ENCODE measurements around the gene SLC9C1.

DNA sequence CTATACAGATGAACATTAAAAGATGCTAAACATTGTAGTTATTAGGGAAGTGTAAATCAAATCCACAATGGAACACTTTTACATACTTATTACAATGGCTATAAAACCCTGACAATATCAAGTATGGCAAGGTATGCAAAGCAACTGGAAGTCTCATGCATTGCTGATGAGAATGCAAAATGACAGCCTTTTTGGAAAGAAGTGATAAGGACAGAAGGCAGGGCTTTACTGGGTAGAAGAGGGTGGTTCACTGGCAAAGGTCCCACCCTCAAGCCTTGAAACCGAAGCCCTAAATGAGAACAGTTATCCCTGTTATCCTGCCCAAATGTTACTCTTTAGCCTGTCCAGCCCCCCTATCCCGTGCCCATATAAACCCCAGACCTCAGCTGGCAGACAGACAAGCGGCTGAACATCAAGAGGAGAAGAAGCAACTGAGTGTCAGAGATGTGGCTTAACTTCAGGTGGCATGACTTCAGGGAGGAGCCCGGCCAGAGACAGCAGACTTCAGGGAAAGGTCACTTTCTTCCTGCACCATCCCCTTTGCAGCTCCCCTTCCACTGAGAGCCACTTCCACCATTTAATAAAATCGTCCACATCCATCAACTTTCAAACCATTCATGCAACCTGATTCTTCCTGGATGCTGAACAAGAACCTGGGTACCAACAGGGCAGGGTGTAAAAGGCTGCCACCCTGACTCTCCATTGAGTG is 160.2 kb downstream of the SLC9C1 start:
- TF ChIP-seq EZH2 (IDR thresholded peaks at IDR 0.05; ENCODE audit: low read length, missing control alignments) = no peak
- no peak for TF ChIP-seq CTCF (conservative IDR thresholded peaks at IDR 0.05 in 1 of 2, IDR thresholded peaks at IDR 0.05 in 1 of 2; ENCODE audit: low read depth in 1 of 2, low read length in 2 of 2)
